Kidney (tissue), 14 donors: Measurements from ENCODE around the gene C20orf204. TPM values are rescaled to one million over a fixed set of nuclear protein-coding genes. Genes with fewer than 3 reads are reported as not detected.

Source experiments
- DNase-seq, 5 donors: peaks; one replicate each; pipeline ENCODE4 v3.0.0-alpha.2; 2013 to 2020
- FAIRE-seq: peaks from 2 replicates; lab custom pipeline; 2012; peaks lifted over from hg19 to GRCh38; lab: Jason Lieb, UNC
- H3K27ac ChIP-seq, 2 donors: one replicate each; pipeline ENCODE4 v1.7.0; 2013; ENCODE audit warnings: low read depth in 2 of 2, low read length in 2 of 2, inconsistent platforms in 1 of 2
- H3K27me3 ChIP-seq: one replicate; pipeline ENCODE4 v1.7.1; 2013; ENCODE audit warnings: low read length, inconsistent platforms; ENCODE audit not compliant: control insufficient read depth, insufficient read depth
- H3K36me3 ChIP-seq, 3 donors: one replicate each; pipeline versions ENCODE4 v1.7.0 to v1.7.1; 2013; ENCODE audit warnings: low read length in 3 of 3, control low read depth in 1 of 3, inconsistent platforms in 1 of 3; ENCODE audit not compliant: insufficient read depth in 3 of 3, control insufficient read depth in 2 of 3
- H3K4me1 ChIP-seq, 3 donors: one replicate each; pipeline versions ENCODE4 v1.7.0 to v1.7.1; 2013; ENCODE audit warnings: low read length in 3 of 3, inconsistent platforms in 1 of 3, low read depth in 1 of 3; ENCODE audit not compliant: control insufficient read depth in 2 of 3, insufficient read depth in 2 of 3
- H3K4me3 ChIP-seq, 3 donors: one replicate each; pipeline versions ENCODE4 v1.7.0 to v1.8.1; 2013; ENCODE audit warnings: low read length in 3 of 3, control low read depth in 1 of 3, inconsistent platforms in 1 of 3
- H3K9ac ChIP-seq, 3 donors: one replicate each; pipeline versions ENCODE4 v1.7.0 to v1.7.1; 2013; ENCODE audit warnings: low read length in 3 of 3, control low read depth in 1 of 3, inconsistent platforms in 1 of 3
- H3K9me3 ChIP-seq, 3 donors: one replicate each; pipeline versions ENCODE4 v1.7.0 to v1.7.1; 2013; ENCODE audit warnings: low read length in 3 of 3, control low read depth in 1 of 3, inconsistent platforms in 1 of 3; ENCODE audit not compliant: control insufficient read depth in 2 of 3, insufficient read depth in 1 of 3
- CTCF ChIP-seq: IDR thresholded peaks from 3 replicates; pipeline ENCODE4 v1.5.1; 2012; ENCODE audit warnings: mild to moderate bottlenecking, moderate library complexity, borderline replicate concordance; ENCODE audit not compliant: insufficient read depth; ENCODE audit errors: extremely low read depth
- intact Hi-C: fragments of 100-400 bp; cut with DNase I; formaldehyde crosslinking; loops from one replicate; pipeline ENCODE4 v1.11.1; 2022
- polyA plus RNA-seq: library from polyadenylated mRNA; stranded (reverse); fragments of 350-450 nt; fragmentation: Illumina TruSeq; extraction: RNeasy Lipid Tissue Mini Kit (QIAGEN cat#74804); gene quantifications from one replicate; pipeline ENCODE4 v1.2.3, GENCODE V29; 2014; ENCODE audit warnings: low read depth, low replicate concordance; ENCODE audit not compliant: insufficient read depth
- total RNA-seq: library from RNA; stranded (reverse); fragmentation: NEBNext Ultra II Directional; extraction: Animal tissue kit (Norgen Biotek cat#: 25700); gene quantifications from one replicate; pipeline ENCODE4 v1.2.1, GENCODE V29; 2021
- donor health status: control.
- donor health status: control.
- donor health status: control.
- donor health status: control.
- donor health status: control.
- donor health status: DM: yes; HTN: yes; CAD: no.
- donor health status: Normal renal cell carcinoma (clear cell type).

C20orf204 gene
- total and polyA plus RNA-seq, 2 donors from 2014 or later, result 0.75 to 2.4 TPM

DNA sequence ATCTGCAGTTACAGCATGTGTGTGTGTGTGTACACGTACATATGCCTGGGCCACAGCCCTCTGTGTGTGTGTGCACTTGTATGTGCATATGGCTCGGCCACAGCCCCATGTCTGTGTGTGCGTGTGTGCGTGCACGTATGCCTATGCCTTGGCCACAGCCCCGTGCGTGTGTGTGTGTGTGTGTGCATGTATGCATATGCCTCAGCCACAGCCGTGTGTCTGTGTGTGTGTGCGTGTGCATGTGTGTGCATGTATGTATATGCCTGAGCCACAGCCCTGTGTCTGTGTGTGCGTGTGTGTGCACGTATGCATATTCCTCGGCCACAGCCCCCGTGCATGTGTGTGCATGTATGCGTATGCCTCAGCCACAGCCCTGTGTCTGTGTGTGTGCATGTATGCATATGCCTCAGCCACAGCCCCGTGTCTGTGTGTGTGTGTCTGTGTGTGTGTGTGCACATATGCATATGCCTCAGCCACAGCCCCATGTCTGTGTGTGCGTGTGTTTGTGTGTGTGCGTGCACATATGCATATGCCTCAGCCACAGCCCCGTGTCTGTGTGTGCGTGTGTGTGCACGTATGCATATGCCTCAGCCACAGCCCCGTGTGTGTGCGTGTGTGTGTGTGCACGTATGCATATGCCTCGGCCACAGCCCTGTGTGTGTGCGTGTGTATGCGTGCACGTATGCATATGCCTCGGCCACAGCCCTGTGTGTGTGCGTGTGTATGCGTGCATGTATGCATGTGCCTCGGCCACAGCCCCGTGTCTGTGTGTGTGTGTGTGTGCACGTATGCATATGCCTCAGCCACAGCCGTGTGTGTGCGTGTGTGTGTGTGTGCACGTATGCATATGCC is 14.6 kb upstream of the C20orf204 start:
- no peaks in the 10 kb centered on the region for H3K9me3 ChIP-seq
- no peak overlapping the region for H3K9ac ChIP-seq
- FAIRE-seq, result no peak
- peaks cover 0 to 9% (median 2%) of the 10 kb centered on the region in 3 donors for H3K4me1 ChIP-seq
- no peak overlapping the region for H3K4me3 ChIP-seq
- peaks cover 7 to 65% (median 39%) of the 10 kb centered on the region in 3 donors for H3K36me3 ChIP-seq
- no peaks in the 10 kb centered on the region for H3K27me3 ChIP-seq
- TF ChIP-seq CTCF, result no peak
- H3K27ac ChIP-seq, result no peak overlapping the region
- DNase-seq, result peak in 1 of 5 donors; percentile 49
- intact Hi-C loops, result no loop called here

GRCh38 chr20:64022671-64023360 is 13.2 kb upstream of the C20orf204 start:
- no peak for FAIRE-seq
- H3K9me3 ChIP-seq, result no peaks in the 10 kb centered on the region
- peaks cover 8 to 76% (median 47%) of the 10 kb centered on the region in 3 donors for H3K36me3 ChIP-seq
- TF ChIP-seq CTCF, result no peak
- no peak overlapping the region for H3K4me3 ChIP-seq
- no peak overlapping the region for H3K27ac ChIP-seq
- DNase-seq, result no peak
- intact Hi-C loops, result no loop called here
- no peak overlapping the region for H3K9ac ChIP-seq
- H3K4me1 ChIP-seq, result peaks cover 0 to 9% (median 2%) of the 10 kb centered on the region in 3 donors
- no peaks in the 10 kb centered on the region for H3K27me3 ChIP-seq

DNA sequence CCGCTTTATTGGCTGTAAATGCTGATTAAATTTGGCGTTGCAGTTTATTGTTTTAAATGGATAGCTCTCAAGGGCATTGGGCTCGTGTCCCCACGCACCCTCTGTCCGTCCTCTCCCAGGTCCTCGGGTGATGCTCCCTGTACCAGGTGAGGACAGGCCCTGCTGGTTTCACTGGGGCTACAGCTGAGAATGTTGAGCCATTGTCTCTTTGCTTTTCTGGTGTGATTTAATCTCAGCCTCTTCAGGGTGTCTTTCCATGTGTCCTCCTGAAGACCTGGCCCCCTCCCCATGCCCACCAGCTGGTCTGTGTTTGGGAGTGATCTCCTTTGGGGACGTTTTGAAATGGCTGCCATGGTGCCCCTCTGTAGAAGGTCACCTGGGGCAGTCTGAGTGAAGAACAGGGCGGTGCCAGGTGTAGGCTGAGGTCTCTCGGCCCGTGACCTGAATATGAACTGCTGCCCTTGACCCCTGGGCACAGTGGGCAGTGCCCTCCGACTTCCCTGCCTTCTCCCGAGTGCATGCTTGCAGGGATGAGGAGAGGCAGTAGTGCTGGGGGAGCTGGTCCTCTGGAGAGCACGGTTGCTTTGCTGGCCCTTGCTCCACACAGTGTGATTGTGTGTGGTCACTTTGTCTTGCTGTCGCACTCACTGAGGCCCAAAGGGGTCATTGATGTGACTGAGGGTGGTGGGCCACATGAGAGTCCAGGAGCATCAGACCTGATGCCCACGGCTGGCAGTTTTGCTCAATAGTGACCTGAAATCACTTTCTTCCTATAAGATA is 12.4 kb upstream of the C20orf204 start:
- intact Hi-C loops, result no loop called here
- H3K9me3 ChIP-seq, result no peaks in the 10 kb centered on the region
- no peak for FAIRE-seq
- H3K36me3 ChIP-seq, result peaks cover 8 to 75% (median 51%) of the 10 kb centered on the region in 3 donors
- peaks cover 0 to 9% (median 2%) of the 10 kb centered on the region in 3 donors for H3K4me1 ChIP-seq
- no peak for DNase-seq
- TF ChIP-seq CTCF, result no peak
- H3K4me3 ChIP-seq, result no peak overlapping the region
- no peak overlapping the region for H3K27ac ChIP-seq
- H3K9ac ChIP-seq, result no peak overlapping the region
- H3K27me3 ChIP-seq, result no peaks in the 10 kb centered on the region
